HG02840 (cell line): ENCODE results near the gene KPNA1.
A peak's percentile ranks its signal among the peaks of the same experiment; 100 is the strongest.

ENCODE experiments used
- ATAC-seq: cut with Tn5 transposase; IDR thresholded peaks from one replicate; pipeline ENCODE4 v1.9.1; 2021; ENCODE audit warnings: mild to moderate bottlenecking, moderate library complexity, moderate number of reproducible peaks; ENCODE audit not compliant: unreplicated experiment, low FRiP score

The KPNA1 gene

GRCh38 chr3:122389892-122390291 lies 124.8 kb downstream of the KPNA1 start:
- no peak for ATAC-seq

- ATAC-seq, result no peak
Measured at GRCh38 chr3:122389197-122389596, 125.5 kb downstream of the KPNA1 start.

DNA sequence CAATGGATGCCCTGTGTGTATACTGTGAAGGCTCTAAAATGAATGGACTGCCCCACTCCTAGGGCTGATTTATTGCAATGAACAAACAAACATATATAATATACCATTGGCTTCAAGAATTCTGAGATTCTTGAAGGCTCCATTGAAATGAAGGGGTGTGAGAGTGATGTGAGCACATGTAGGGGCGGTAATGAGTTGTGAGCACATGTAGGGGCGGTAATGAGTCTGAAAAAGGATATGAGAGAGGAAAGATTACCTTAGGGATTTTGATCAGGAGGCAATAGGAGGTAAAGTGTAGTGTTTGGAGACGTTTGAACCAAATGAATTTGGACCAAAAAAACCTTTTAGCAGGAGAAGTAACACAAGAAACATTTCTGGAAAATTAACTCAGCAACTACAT lies 127.0 kb downstream of the KPNA1 start:
- no peak for ATAC-seq

- ATAC-seq, result peak; percentile 87
Measured at GRCh38 chr3:122383771-122384697, 130.7 kb downstream of the KPNA1 start, which contains the start of gene FAM162A. Gene FAM162A, plus strand, starts transcription at chr3:122384182. Its CDS starts 84 bp downstream, at chr3:122384266.

GRCh38 chr3:122382888-122383666 lies 131.7 kb downstream of the KPNA1 start, which contains the start of gene MIX23:
Gene MIX23, minus strand, starts transcription at chr3:122383231. Its CDS starts 7 bp downstream, at chr3:122383224.
- peak; percentile 40 for ATAC-seq

- ATAC-seq, result no peak
Measured at GRCh38 chr3:122377975-122378374, 136.8 kb downstream of the KPNA1 start.

DNA sequence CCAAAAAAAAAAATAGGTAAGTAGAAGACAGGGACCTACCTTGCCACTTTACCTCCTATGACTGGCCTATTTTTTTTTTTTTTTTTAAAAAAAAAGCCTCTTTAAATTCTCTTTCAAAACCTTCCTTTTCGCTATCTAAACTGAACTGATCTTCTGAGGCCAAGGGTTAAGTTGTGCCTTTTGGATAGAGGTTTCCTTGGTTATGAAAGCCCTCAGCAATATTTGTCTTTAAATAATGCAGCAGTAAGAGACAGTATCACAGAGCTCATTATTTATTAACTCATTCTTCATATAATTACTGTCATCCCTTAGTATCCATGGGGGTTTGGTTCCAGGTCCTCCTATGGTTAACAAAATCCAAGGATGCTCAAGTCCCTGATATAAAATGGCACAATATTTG lies 140.7 kb downstream of the KPNA1 start:
- no peak for ATAC-seq
